ENCODE data around the gene SEH1L.
"Not testable (repeated sequence)": the region's sequence is repeated elsewhere in the genome, so short reads cannot be mapped to it uniquely, and the experiment has no call there.

SEH1L gene

GRCh38 chr18:12990967-12991820 lies 43.4 kb downstream of the SEH1L start, which contains the start of gene CEP192:
Gene CEP192, plus strand, starts transcription at chr18:12991362. Its CDS starts 8,063 bp downstream, at chr18:12999425.
- peak within 1 kb of the TSS; percentile 96 for H3K9ac ChIP-seq
- H3K4me3 ChIP-seq = peak within 1 kb of the TSS; percentile 88
- H3K4me1 ChIP-seq = peaks cover 28% of the 10 kb centered on the region
- peaks cover 41% of the 10 kb centered on the region for H4K20me1 ChIP-seq
- no peaks in the 10 kb centered on the region for H3K27me3 ChIP-seq
- H3K4me2 ChIP-seq = peak within 1 kb of the TSS; percentile 95
- no peaks in the 10 kb centered on the region; the same call in 1 of the 2 replicates for H3K9me3 ChIP-seq
- peaks cover 36% of the 10 kb centered on the region for H3K36me3 ChIP-seq
- peak within 1 kb of the TSS; percentile 87 for H3K27ac ChIP-seq
- no peak for TF ChIP-seq Cebpa-rat (IDR thresholded peaks at IDR 0.05)

GRCh38 chr18:12991821-12992179 lies 44.0 kb downstream of the SEH1L start:
- Histone ChIP-seq H3K27me3 (no peaks in the 10 kb centered on the region), H3K27ac (peak overlapping the region; percentile 87), H4K20me1 (peaks cover 47% of the 10 kb centered on the region), H3K4me2 (peak overlapping the region; percentile 88), H3K4me1 (peaks cover 28% of the 10 kb centered on the region), H3K4me3 (peak overlapping the region; percentile 88), H3K9me3 (no peaks in the 10 kb centered on the region; the same call in 1 of the 2 replicates), H3K36me3 (peaks cover 38% of the 10 kb centered on the region), H3K9ac (peak overlapping the region; percentile 96)
- no peak for TF ChIP-seq Cebpa-rat (IDR thresholded peaks at IDR 0.05)

- no peak for TF ChIP-seq Cebpa-rat (IDR thresholded peaks at IDR 0.05)
- Histone ChIP-seq H3K4me2 (peak overlapping the region; percentile 88), H3K9me3 (no peaks in the 10 kb centered on the region; the same call in 1 of the 2 replicates), H3K27ac (no peak overlapping the region), H3K27me3 (no peaks in the 10 kb centered on the region), H3K4me1 (peaks cover 28% of the 10 kb centered on the region), H3K36me3 (peaks cover 40% of the 10 kb centered on the region), H3K9ac (no peak overlapping the region), H4K20me1 (peaks cover 63% of the 10 kb centered on the region), H3K4me3 (no peak overlapping the region)
Measured at GRCh38 chr18:12993439-12993838, 45.6 kb downstream of the SEH1L start.

- H3K4me1 ChIP-seq = peaks cover 22% of the 10 kb centered on the region
- no peak overlapping the region for H3K4me2 ChIP-seq
- no peak for TF ChIP-seq Cebpa-rat (IDR thresholded peaks at IDR 0.05)
- H3K9me3 ChIP-seq = no peaks in the 10 kb centered on the region; the same call in 1 of the 2 replicates
- peaks cover 83% of the 10 kb centered on the region for H4K20me1 ChIP-seq
- no peak overlapping the region for H3K27ac ChIP-seq
- peaks cover 52% of the 10 kb centered on the region for H3K36me3 ChIP-seq
- no peak overlapping the region for H3K9ac ChIP-seq
- H3K27me3 ChIP-seq = no peaks in the 10 kb centered on the region
- no peak overlapping the region for H3K4me3 ChIP-seq
Measured at GRCh38 chr18:12995424-12995823, 47.6 kb downstream of the SEH1L start.

- Histone ChIP-seq H4K20me1 (peaks cover 89% of the 10 kb centered on the region), H3K36me3 (peaks cover 58% of the 10 kb centered on the region), H3K4me3 (no peak overlapping the region), H3K9me3 (no peaks in the 10 kb centered on the region; the same call in 1 of the 2 replicates), H3K4me1 (peaks cover 19% of the 10 kb centered on the region), H3K27ac (no peak overlapping the region), H3K27me3 (no peaks in the 10 kb centered on the region), H3K4me2 (no peak overlapping the region), H3K9ac (no peak overlapping the region)
- no peak for TF ChIP-seq Cebpa-rat (IDR thresholded peaks at IDR 0.05)
Measured at GRCh38 chr18:12995952-12996477, 48.2 kb downstream of the SEH1L start.

- H3K27me3 ChIP-seq = no peaks in the 10 kb centered on the region
- peaks cover 66% of the 10 kb centered on the region for H3K36me3 ChIP-seq
- peaks cover 97% of the 10 kb centered on the region for H4K20me1 ChIP-seq
- H3K27ac ChIP-seq = no peak overlapping the region
- no peak overlapping the region for H3K4me3 ChIP-seq
- H3K4me2 ChIP-seq = no peak overlapping the region
- peaks cover 19% of the 10 kb centered on the region for H3K4me1 ChIP-seq
- no peak for TF ChIP-seq Cebpa-rat (IDR thresholded peaks at IDR 0.05)
- H3K9me3 ChIP-seq = no peaks in the 10 kb centered on the region; the same call in 1 of the 2 replicates
- H3K9ac ChIP-seq = no peak overlapping the region
Measured at GRCh38 chr18:12996661-12997292, 49.0 kb downstream of the SEH1L start.

GRCh38 chr18:12997330-12997729 lies 49.5 kb downstream of the SEH1L start:
- H3K27me3 ChIP-seq, H3K4me3 ChIP-seq, H3K4me2 ChIP-seq, H3K9ac ChIP-seq, H3K27ac ChIP-seq, H3K9me3 ChIP-seq: not testable (repeated sequence)
- Histone ChIP-seq H3K4me1 (peaks cover 15% of the 10 kb centered on the region), H3K36me3 (peaks cover 68% of the 10 kb centered on the region), H4K20me1 (peaks cover 93% of the 10 kb centered on the region)

- Histone ChIP-seq H3K9ac (no peak overlapping the region), H4K20me1 (peaks cover 91% of the 10 kb centered on the region), H3K4me2 (no peak overlapping the region), H3K9me3 (no peaks in the 10 kb centered on the region; the same call in 1 of the 2 replicates), H3K27me3 (no peaks in the 10 kb centered on the region), H3K4me1 (peaks cover 4% of the 10 kb centered on the region), H3K27ac (no peak overlapping the region), H3K4me3 (no peak overlapping the region), H3K36me3 (peaks cover 74% of the 10 kb centered on the region)
- TF ChIP-seq Cebpa-rat (IDR thresholded peaks at IDR 0.05) = no peak
Measured at GRCh38 chr18:12998332-12999060, 50.7 kb downstream of the SEH1L start.

- Histone ChIP-seq H3K9ac (no peak overlapping the region), H3K4me3 (no peak overlapping the region), H3K36me3 (peaks cover 82% of the 10 kb centered on the region), H3K9me3 (no peaks in the 10 kb centered on the region), H3K27ac (no peak overlapping the region), H3K4me2 (no peak overlapping the region), H3K27me3 (no peaks in the 10 kb centered on the region), H3K4me1 (peaks cover 16% of the 10 kb centered on the region), H4K20me1 (peaks cover 86% of the 10 kb centered on the region)
- TF ChIP-seq Cebpa-rat (IDR thresholded peaks at IDR 0.05) = no peak
Measured at GRCh38 chr18:13003466-13003896, 55.7 kb downstream of the SEH1L start.
